GM19455 (cell line): ENCODE data around the gene PLD6.

Source experiments
- ATAC-seq: cut with Tn5 transposase; IDR thresholded peaks from one replicate; pipeline ENCODE4 v1.9.1; 2021; ENCODE audit not compliant: unreplicated experiment

The PLD6 gene

GRCh38 chr17:17156511-17156910 is 49.6 kb downstream of the PLD6 start:
- no peak for ATAC-seq

- ATAC-seq: no peak
These were observed 50.0 kb downstream of the PLD6 start for GRCh38 chr17:17156107-17156506.

GRCh38 chr17:17155568-17155967 is 50.6 kb downstream of the PLD6 start:
- ATAC-seq: no peak

- no peak for ATAC-seq
These were observed 51.2 kb downstream of the PLD6 start for GRCh38 chr17:17154981-17155380.

GRCh38 chr17:17154556-17154955 is 51.6 kb downstream of the PLD6 start:
- no peak for ATAC-seq

GRCh38 chr17:17153709-17154108 is 52.4 kb downstream of the PLD6 start:
- ATAC-seq: no peak

GRCh38 chr17:17153071-17153470 is 53.1 kb downstream of the PLD6 start:
- ATAC-seq: no peak

GRCh38 chr17:17152385-17152784 is 53.7 kb downstream of the PLD6 start:
- no peak for ATAC-seq

GRCh38 chr17:17151962-17152361 is 54.2 kb downstream of the PLD6 start:
- no peak for ATAC-seq

- ATAC-seq: no peak
These were observed 54.6 kb downstream of the PLD6 start for GRCh38 chr17:17151541-17151940.

- ATAC-seq: no peak
These were observed 55.1 kb downstream of the PLD6 start for GRCh38 chr17:17151055-17151454.
